ENCODE results near the gene L1CAM.

DNA sequence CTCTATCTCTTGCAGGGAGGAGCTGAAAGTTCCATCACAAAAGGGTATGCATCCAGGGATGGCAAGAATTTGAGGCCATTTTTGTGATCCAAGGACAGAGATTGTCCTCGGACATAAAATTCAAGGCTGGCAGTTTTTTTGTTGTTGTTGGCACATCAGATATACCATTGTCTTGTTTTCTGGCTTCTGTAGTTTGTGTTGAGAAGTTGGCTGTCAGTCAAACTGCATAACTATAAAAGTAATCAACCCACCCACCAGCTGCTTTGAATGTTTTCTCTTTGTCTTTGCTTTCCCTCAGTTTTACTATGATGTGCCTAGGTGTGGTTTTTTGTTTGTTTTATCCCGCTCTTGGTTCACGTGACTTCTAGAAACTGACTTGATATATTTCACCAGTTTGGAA is 34.0 kb downstream of the L1CAM start:
- TF ChIP-seq EZH2 (IDR thresholded peaks at IDR 0.05; ENCODE audit: borderline replicate concordance): no peak
- no peak for TF ChIP-seq EZH2phosphoT487 (IDR thresholded peaks at IDR 0.05; ENCODE audit: low read depth, severe bottlenecking, unreplicated experiment)
